UCSD-AML1 (cell line): ENCODE results near the gene CCP110.
A peak's percentile ranks its signal among the peaks of the same experiment; 100 is the strongest.

Experiments
- DNase-seq: peaks from one replicate; lab custom pipeline; 2025; ENCODE audit not compliant: unreplicated experiment; lab: John Stamatoyannopoulos, UW

Gene CCP110

DNA sequence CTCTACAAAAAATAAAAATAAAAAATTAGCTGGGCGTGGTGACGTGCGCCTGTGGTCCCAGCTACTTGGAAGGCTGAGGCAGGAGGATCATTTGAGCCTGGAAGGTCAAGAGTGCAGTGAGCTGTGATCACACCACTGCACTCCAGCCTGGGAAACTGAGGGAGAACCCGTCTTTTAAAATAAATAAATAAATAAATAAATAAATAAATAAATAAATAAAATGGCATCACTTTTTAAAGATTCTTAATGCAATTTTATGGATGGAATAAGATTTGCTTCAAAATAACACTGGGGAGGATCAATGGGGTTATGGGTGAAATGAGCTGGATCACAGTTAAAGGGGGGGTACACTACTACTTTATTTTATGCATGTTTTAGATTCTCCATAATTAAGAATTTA lies 16.8 kb upstream of the CCP110 start:
- no peak for DNase-seq

DNA sequence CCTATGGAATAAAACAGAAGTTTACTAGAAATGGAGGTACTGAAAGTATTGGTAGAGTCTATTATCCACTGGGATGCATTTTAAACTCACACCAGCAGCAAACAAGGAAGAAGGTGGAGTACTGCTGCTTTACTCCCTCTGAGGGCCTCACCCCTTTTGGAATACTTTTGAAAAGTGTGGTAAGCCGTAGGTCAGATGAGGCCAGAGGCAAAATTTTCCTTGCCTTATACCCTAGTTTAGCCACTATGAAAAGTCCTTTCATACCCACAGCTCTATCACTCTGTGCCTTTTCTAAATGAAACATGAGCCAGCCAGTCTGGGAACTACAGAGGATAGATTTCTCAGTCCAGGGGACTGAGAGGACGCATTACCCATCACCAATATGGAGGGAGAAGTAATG lies 15.9 kb upstream of the CCP110 start:
- no peak for DNase-seq

DNA sequence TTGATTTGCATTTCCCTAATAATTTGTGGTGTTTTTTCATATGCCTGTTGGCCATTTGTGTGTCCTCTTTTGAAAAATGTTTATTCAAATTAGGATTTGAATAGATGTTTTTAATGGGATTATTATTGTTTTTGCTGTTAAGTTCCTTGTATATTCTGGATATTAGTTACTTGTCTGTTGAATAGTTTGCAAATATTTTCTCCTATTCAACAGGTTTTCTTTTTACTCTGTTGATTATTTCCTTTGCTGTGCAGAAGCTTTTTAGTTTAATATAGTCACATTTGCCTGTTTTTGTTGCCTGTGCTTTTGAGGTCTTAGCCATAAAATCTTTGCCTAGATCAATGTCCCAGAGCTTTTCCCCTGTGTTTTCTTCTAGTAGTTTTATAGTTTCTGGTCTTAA lies 11.4 kb upstream of the CCP110 start:
- DNase-seq: no peak

DNA sequence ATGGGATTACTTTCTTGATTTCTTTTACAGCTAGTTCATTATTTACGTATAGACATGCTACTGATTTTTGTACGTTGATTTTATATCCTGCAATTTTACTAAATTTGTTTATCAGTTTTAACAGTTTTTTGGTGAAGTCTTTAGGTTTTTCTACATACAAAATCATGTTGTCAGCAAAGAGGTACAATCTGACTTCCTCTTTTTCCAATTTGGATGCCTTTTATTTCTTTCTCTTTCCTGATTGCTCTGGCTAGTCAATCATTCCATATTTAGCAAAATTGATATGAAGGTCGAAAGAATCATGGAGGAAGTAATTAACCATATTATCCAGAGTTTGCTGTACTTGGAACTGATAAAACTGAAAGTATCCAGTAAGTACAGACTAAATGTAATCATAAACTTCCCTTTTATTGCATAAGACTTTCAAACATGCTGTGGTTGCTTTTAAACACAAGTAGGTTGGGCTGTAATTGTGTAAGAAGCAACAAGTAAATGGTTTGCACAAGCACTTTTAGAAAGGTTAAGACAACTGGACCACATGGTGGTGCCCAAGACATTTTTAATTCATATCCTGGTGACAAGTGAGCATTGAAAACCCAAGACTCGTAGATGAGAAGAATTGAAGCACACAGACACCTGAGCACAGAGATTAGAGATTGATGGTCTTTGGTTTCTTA lies 10.2 kb upstream of the CCP110 start:
- no peak for DNase-seq

DNA sequence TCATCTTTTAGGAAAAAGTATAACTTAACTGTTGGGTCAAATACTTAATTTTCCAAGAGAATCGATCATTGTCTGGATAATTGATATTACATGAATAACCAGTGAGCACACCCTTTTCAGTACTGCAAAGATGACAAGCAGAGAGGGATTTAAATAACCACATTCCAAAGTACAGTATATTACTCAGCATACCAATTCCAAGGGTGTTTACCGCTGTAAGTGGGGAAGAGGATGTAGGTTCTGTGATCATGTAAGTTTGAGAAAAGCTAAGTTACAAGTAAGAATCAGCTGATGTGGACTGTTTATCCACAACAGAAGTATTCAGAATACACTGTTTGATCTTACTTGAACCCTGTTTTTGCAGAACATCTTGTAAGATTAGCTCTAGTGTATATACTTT lies 8.0 kb upstream of the CCP110 start:
- DNase-seq: no peak

DNA sequence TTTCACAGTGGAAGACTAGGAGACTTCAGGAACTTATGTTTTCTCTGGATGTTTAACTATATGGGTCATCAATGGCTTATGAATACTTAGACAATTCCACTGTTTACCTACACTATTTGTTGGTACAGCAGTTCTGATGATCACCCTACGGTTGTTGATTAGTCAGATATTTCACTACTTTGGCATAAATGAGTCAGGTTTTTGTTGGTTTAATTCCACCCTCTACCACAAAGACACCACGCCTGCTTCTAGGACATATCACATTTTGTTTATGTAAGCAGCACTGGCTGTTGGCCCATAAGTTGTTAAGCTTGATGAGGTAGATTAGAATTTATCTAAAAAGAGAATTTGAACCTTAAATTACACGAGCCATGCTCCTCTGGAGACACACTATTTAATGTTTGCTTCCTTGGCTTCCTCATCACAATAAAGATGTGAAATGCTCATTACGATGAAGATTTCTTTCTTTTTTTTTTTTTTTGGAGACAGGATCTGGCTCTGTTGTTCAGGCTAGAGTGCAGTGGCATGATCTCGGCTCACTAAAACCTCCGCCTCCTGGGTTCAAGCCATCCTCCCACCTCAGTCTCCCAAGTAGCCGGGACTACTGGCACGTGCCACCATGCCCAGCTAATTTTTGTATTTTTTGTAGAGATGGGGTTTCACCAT lies 6.2 kb upstream of the CCP110 start:
- no peak for DNase-seq

DNA sequence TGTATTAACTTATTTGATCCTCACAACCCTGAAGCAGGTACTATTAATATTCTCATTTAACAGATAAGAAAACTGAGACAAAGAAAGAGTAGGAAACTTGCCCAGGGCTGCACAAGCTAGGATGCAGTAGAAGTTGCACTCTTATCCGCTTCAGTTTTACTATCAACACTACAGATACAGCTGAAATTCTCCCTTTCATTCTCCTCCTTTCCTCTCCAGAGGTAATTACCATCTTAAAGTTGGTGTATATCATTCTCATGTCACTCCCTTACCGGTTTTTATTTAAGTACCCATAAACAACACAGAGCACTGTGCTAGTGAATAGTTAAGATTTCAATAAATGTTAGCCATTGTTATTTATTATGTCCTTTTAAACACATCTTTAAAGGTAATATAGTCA lies 5.4 kb upstream of the CCP110 start:
- no peak for DNase-seq

DNA sequence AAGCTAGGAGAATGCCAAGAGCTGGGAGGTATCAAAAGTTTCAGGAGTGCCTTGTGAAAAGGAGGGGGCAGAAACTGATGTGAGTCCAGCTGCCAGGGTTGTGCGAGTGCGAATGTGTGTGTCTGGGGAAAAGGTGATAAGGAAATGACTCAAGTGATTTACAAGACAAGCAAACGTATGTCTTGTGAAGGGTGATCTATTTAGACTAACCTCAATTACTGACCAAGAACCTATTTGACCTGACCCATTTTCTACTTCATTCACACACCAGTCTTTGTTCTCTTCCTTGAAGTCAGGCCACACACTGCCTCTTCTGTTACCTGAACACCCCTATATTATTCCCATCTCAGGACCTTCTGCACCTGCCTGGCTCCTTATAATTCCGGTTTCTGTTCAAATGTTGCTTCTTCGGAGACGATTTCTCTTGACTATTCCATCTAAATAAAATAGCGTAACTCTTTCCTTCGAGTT lies 2.8 kb upstream of the CCP110 start:
- DNase-seq: no peak

DNA sequence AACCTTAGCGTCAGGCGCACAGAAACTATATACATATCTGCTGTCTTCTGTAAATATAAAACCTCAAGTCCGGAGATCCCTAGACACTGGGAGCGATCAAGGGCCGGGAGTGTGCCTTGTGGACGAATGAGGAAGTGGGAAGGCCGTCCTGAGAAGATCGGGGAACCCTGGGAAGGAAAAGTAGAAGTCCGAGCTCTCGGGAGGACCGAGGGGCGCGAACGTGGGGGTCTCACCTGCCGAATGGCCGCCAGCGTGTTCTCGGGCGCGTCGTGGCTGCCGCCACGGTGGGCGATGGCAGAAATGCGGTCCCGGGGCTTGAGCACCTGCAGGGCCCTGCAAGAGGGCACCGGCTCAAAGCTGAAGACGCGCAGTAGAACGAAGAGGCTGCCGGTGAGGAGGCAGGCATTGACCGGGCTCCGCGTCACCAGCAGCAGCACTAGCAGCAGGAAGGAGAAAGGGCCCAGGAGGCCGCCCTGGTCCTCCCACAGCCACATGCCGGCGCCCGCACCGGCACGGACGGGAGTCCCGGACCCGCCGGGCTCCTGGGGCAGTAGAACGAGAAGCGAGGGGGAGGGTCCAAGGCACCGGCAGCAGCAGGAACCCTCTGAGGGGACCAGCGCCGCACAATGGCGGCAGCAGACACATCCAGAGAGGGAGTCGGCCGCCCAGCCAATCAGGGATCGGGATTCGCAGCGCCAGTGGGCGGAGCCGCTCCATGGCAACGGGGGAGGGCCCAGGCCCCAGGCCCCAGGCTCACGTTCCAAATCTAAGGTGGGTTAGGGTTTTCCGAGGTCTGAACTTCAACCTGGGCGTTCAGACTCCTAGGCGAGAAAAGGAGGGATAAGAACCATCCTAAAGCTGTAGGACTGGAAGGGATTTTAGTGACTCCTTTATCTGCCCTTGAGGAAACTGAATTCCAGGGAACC lies 2.0 kb upstream of the CCP110 start, which contains the start of gene GDE1:
Gene GDE1, minus strand, starts transcription at position 628 of the 926 bp plus-strand sequence. Its CDS starts 134 bp downstream, at position 494.
- DNase-seq: peak; percentile 93

DNA sequence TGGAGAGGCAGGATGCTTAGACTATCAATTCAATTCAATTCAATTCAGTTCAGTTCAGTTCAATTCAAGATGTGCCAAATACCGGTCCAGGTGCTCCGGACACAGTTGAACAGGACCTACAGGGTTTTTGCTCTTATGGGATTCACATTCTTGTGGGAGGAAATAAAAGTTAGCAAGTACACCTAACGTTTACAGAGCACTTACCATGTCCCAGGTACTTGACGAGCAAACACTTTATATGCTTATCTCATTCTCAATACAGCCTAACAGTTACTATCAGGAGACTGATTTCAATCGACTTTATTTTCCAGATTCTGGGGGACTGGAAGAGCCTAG lies 1.4 kb upstream of the CCP110 start:
- DNase-seq: no peak

DNA sequence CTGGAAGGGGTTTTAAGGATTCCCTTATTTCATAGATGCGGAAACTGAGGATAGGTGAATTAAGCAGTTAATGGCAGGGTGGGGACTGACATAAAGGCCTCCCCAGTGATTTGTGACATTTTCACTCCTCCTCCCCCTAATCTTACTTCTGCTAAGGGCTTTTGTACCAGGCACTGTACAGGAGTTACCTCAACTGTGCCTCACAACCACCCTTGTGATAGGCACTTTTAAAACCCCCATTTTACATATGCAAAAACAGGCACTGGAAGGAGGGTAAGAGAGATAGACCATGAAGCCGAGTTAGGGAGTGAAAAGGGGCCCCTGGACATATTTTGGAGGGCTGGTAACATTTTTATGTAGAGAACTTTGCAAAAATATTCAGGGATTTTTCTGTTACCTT lies 982 bp upstream of the CCP110 start:
- DNase-seq: no peak

DNA sequence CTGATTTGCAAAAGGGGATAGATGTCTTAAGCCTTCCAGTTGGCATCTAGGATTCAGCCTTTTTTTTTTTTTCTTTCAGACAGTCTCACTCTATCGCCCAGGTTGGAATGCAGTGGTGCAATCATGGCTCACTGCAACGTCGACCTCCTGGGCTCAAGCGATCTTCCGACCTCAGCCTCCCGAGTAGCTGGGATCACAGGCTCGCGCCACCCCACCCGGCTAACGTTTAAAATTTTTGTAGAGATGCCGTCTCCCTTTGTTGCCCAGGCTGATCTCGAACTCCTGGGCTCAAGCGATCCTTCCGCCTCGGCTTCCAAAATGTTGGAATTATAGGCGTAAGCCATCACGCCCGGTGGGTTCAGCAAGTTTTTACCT lies 571 bp upstream of the CCP110 start:
- no peak for DNase-seq

DNA sequence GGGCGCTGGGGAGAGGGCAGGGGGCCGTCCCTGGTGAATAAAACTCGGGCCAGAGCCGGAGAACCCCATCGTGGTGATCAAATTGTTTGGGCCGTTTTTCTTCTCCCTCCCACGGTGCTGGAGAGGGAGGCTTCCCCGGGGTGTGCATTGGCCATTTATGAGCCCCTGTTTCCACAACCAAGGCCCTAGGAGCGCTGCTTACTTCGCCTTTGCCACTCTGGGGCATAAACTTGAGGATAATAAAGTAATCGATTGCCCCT lies 544 bp downstream of the CCP110 start:
- no peak for DNase-seq

DNA sequence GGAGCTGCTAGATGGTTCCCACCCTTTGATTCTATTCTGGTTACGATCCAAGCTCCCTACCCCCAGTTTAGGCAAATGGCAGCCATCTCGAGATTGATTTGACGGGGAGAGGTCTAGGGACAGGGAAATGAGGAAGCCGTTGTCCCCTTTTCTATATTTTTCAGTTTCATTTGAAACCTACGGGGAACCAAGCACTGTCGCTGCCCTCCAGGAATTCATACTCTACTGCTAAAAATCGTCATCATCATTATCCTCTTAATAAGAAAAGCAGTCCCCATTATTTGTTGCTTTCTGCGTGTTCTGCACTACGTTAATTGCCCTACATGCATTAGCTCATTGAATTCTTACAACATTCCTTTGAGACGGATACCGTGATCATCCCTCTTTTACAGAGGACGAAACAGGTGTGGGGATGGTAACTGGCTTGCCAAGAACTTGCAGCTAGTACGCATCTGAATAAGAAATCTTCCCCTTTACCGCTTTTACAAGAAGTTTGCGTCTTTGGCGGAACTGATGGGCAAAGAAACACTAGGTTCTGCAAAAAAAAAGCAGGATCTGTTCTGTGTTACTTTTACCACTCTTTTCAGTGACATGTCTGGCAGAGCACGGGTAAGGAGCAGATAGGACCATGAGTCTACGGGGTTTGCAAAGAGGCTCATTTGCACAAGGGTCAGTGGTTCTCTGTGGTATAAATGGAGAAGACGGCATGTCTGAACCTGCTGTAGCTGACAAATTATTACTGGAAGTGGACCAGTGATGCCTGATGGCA lies 1.1 kb downstream of the CCP110 start:
- no peak for DNase-seq

DNA sequence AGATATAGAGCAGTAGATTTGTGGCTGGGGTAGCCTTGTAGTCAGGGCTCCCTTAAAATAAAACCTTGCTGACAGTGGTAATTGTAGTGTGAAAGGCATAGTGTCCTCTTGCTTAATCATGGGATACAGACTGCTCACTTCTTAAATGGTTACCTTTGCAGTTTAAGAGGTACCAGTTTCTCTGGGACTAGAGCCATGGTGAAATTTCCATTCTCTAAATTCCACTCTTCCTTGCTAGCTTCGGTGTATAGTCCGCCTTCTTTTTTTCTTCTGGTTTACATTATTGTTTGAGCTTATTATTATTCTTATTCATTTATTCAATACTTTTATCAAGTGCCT lies 1.6 kb downstream of the CCP110 start:
- DNase-seq: no peak

DNA sequence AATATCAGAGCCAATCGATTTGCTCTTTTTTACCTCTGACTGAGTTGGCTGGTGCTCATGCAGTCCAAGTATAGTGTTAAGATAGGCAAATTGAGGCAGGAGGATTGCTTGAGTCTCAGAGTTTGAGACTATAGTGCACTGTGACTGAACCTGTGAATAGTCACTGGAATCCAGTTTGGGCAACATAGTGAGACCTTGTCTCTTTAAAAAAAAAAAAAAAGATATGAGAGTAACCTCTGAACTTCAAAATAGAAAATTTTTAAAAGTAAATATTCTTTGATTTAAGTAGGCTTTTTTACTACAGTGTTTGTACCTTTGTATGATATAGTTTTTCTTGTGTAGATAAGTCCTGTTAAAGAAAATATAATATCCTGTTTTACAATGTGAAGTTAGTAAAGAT lies 3.4 kb downstream of the CCP110 start:
- DNase-seq: no peak

DNA sequence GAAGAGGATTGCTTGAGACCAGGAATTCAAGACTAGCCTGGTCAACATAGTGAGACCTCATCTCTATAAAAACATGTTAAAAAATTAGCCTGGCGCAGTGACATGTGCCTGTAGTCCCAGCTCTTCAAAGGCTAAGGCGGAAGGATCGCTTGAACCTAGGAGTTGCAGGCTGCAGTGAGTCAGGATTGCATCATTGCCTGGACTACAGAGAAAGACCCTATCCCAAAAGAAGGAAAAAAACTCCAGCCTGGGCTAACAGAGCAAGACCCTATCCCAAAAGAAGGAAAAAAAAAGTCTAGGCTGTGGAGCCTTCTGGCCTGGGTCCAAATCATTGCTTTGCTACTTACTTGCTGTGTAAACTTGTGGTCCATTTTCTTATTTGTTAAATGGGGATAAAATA lies 4.9 kb downstream of the CCP110 start:
- no peak for DNase-seq

DNA sequence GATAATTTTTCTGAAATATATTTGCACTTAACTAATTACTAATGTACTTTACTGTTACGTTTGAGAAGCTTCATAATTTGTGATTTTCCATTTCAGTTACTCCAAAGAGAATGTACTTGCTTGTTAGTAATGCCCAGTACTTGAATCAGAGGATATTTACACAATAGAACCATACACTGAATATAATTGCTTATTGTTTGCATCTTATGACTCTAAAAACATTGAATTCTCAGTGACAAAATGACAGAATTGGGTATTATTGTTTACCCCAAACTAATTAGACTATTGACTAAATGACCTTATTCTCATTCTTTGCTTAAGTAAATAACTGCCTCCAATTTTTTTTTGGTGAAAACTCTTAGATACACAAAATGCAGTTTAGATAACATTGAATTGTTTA lies 8.9 kb downstream of the CCP110 start:
- DNase-seq: no peak

DNA sequence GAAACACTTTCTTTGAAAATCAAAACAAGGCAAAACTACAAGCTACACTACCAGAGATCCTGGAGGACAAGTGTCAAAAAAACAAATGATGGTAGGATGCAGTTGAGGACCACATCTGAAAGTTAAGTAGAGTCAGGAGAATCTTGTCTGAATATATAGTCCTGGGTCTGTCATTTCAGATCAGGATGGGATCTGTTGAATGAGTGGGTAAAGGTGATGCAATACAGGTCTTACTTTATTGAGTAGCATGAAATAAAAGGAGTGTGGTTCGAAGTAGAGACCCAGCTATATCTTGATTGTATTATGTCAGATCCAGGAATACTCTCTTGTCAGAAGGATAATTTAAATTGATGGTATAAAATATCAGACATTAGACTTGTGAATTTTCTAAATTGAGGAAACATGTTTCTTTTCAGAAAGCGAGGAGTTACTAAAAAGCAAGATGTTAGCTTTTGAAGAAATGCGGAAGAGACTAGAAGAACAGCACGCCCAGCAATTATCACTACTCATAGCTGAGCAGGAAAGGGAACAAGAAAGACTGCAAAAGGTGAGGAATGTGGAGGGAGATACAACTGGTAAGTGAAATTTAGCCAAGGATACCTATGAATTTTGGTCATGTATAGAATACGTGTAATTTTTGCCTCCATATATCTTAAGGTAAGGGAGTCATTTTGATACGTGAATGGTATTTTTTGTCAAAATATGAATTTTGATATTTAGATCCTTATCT lies 16.7 kb downstream of the CCP110 start:
- no peak for DNase-seq

DNA sequence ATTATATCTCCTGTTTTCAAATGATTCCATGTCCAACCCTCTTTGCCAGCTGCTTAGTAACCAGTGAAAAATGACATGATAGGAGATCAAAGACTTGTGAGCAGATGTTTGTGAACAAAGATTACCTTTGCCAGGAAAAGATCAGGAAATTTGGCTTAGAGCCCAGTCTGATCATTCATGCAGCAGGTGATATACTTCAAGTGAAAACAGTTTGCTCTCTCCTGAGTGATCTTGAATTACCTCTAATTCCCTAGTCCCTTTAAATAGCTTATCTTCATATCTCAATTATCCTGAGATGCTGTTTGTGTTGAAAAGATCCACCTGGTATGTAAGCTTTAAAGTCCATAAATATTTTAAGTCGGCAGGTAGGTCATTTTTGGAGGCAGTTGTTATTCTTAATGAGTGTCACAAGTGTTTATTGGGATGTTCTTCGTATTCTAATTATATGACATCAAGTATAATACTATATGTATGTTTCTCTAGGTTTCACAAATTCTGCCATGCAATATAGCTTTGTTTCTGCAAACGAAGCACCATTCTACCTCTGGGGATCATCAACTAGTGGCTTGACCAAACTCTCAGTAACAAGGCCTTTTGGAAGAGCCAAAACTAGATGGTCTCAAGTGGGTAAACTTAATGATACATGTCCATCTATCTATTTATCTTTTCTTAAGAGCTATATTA lies 18.5 kb downstream of the CCP110 start:
- no peak for DNase-seq
